Neural progenitor cell (in vitro differentiated cells): ENCODE data around the gene LUZP1. TPM values are rescaled to one million over a fixed set of nuclear protein-coding genes. Genes with fewer than 3 reads are reported as not detected.

ENCODE experiments used
- DNase-seq: peaks from one replicate; pipeline ENCODE4 v3.0.0-alpha.2; 2016; ENCODE audit warnings: low spot score
- H2AFZ ChIP-seq: fragments of 200-600 bp; sonication (generic); replicated peaks from 2 replicates; pipeline ENCODE4 v1.6.1; 2016; ENCODE audit warnings: antibody characterized with exemption
- H3F3A ChIP-seq: fragments of 200-600 bp; sonication (generic); 2 replicates; pipeline ENCODE4 v1.6.1; 2016; ENCODE audit warnings: antibody characterized with exemption, low read depth
- H3K27ac ChIP-seq: fragments of 200-600 bp; sonication (generic); 2 replicates; pipeline ENCODE4 v1.5.1; 2016; ENCODE audit warnings: mild to moderate bottlenecking
- H3K27me3 ChIP-seq: fragments of 200-600 bp; sonication (generic); 2 replicates; pipeline ENCODE4 v1.6.1; 2016; ENCODE audit warnings: mild to moderate bottlenecking, moderate library complexity
- H3K36me3 ChIP-seq: fragments of 200-600 bp; sonication (generic); 2 replicates; pipeline ENCODE4 v1.5.1; 2016
- H3K4me1 ChIP-seq: fragments of 200-600 bp; sonication (generic); 2 replicates; pipeline ENCODE4 v1.6.1; 2016; ENCODE audit warnings: mixed run types
- H3K4me2 ChIP-seq: fragments of 200-600 bp; sonication (generic); 2 replicates; pipeline ENCODE4 v1.6.1; 2016
- H3K4me3 ChIP-seq: fragments of 200-600 bp; sonication (generic); 2 replicates; pipeline ENCODE4 v1.5.1; 2016
- H3K79me2 ChIP-seq: fragments of 200-600 bp; sonication (generic); 2 replicates; pipeline ENCODE4 v1.6.1; 2016; ENCODE audit warnings: low read depth
- H3K9ac ChIP-seq: fragments of 200-600 bp; sonication (generic); 2 replicates; pipeline ENCODE4 v1.6.1; 2016
- H3K9me3 ChIP-seq: fragments of 200-600 bp; sonication (generic); 2 replicates; pipeline ENCODE4 v1.5.1; 2016; ENCODE audit warnings: low read depth
- H4K20me1 ChIP-seq: fragments of 200-600 bp; sonication (generic); 2 replicates; pipeline ENCODE4 v1.6.1; 2016; ENCODE audit warnings: low read depth
- H3K27ac Mint-ChIP-seq: 3 replicates; pipeline ENCODE4 v1.8.0; 2021; ENCODE audit warnings: mixed read lengths
- H3K27me3 Mint-ChIP-seq: 2 replicates; pipeline ENCODE4 v1.8.0; 2022; ENCODE audit warnings: low read depth, mild to moderate bottlenecking, inconsistent platforms, moderate library complexity, mixed read lengths; ENCODE audit not compliant: insufficient read depth
- H3K36me3 Mint-ChIP-seq: 3 replicates; pipeline ENCODE4 v1.8.0; 2021; ENCODE audit warnings: mixed read lengths
- H3K4me1 Mint-ChIP-seq: 3 replicates; pipeline ENCODE4 v1.8.0; 2021; ENCODE audit warnings: mixed read lengths
- H3K4me3 Mint-ChIP-seq: 3 replicates; pipeline ENCODE4 v1.8.0; 2021; ENCODE audit warnings: mild to moderate bottlenecking, moderate library complexity, mixed read lengths
- H3K9me3 Mint-ChIP-seq: 3 replicates; pipeline ENCODE4 v1.8.0; 2020; ENCODE audit warnings: mixed read lengths
- CTCF ChIP-seq: fragments of 200-600 bp; sonication (generic); IDR thresholded peaks from 2 replicates; pipeline ENCODE4 v1.5.1; 2017; ENCODE audit warnings: antibody characterized with exemption, mild to moderate bottlenecking
- EZH2 ChIP-seq: fragments of 200-600 bp; sonication (generic); IDR thresholded peaks from 2 replicates; pipeline ENCODE4 v1.6.1; 2017; ENCODE audit warnings: antibody characterized with exemption, mild to moderate bottlenecking, moderate library complexity
- EZH2phosphoT487 ChIP-seq: fragments of 200-600 bp; sonication (generic); IDR thresholded peaks from 2 replicates; pipeline ENCODE4 v1.6.1; 2017; ENCODE audit warnings: antibody characterized with exemption
- total RNA-seq: library from RNA; depleted of rRNA; stranded (reverse); fragments of >200 nt; gene quantifications from 2 replicates; pipeline ENCODE4 v1.2.3, GENCODE V29; 2015; ENCODE audit warnings: low replicate concordance

The LUZP1 gene
- total RNA-seq, 1 donor from 2014 or later = 39.1 TPM

GRCh38 chr1:23101887-23102286 is 66.8 kb downstream of the LUZP1 start:
- H3K9ac ChIP-seq = no peak overlapping the region
- H2AFZ ChIP-seq = no peak overlapping the region
- H3F3A ChIP-seq = peaks cover 11% of the 10 kb centered on the region
- peaks cover 8% of the 10 kb centered on the region for H3K36me3 Mint-ChIP-seq
- peaks cover 13% of the 10 kb centered on the region for H3K4me1 Mint-ChIP-seq
- H3K27ac Mint-ChIP-seq = no peak overlapping the region
- no peak for DNase-seq
- no peaks in the 10 kb centered on the region for H3K27me3 Mint-ChIP-seq
- no peak overlapping the region for H3K27ac ChIP-seq
- no peaks in the 10 kb centered on the region for H3K9me3 ChIP-seq
- H3K4me3 ChIP-seq = no peak overlapping the region
- TF ChIP-seq CTCF (no peak), EZH2 (no peak)
- H4K20me1 ChIP-seq = peaks cover 69% of the 10 kb centered on the region
- H3K36me3 ChIP-seq = no peaks in the 10 kb centered on the region
- H3K4me1 ChIP-seq = peaks cover 17% of the 10 kb centered on the region
- H3K4me2 ChIP-seq = no peak overlapping the region
- H3K4me3 Mint-ChIP-seq = no peak overlapping the region
- H3K9me3 Mint-ChIP-seq = no peaks in the 10 kb centered on the region
- no peaks in the 10 kb centered on the region for H3K27me3 ChIP-seq
- H3K79me2 ChIP-seq = peaks cover 54% of the 10 kb centered on the region

- Mint-ChIP-seq H3K4me3 (no peak overlapping the region), H3K27ac (no peak overlapping the region), H3K4me1 (peaks cover 13% of the 10 kb centered on the region), H3K9me3 (no peaks in the 10 kb centered on the region), H3K27me3 (no peaks in the 10 kb centered on the region), H3K36me3 (peaks cover 6% of the 10 kb centered on the region)
- no peaks in the 10 kb centered on the region for H3K36me3 ChIP-seq
- H3K4me2 ChIP-seq = no peak overlapping the region
- H4K20me1 ChIP-seq = peaks cover 66% of the 10 kb centered on the region
- H3K4me1 ChIP-seq = peaks cover 17% of the 10 kb centered on the region
- H3K9ac ChIP-seq = no peak overlapping the region
- peaks cover 11% of the 10 kb centered on the region for H3F3A ChIP-seq
- no peak overlapping the region for H2AFZ ChIP-seq
- H3K9me3 ChIP-seq = no peaks in the 10 kb centered on the region
- H3K4me3 ChIP-seq = no peak overlapping the region
- no peak for TF ChIP-seq CTCF
- no peak for TF ChIP-seq EZH2
- no peak for TF ChIP-seq EZH2phosphoT487
- peaks cover 60% of the 10 kb centered on the region for H3K79me2 ChIP-seq
- H3K27ac ChIP-seq = no peak overlapping the region
- no peak for DNase-seq
- no peaks in the 10 kb centered on the region for H3K27me3 ChIP-seq
These were observed 67.4 kb downstream of the LUZP1 start for GRCh38 chr1:23101101-23101827.

GRCh38 chr1:23100074-23100748 is 68.4 kb downstream of the LUZP1 start:
- Histone ChIP-seq H3K9ac (no peak overlapping the region), H3K27me3 (no peaks in the 10 kb centered on the region), H4K20me1 (peaks cover 60% of the 10 kb centered on the region), H3K27ac (peak overlapping the region; percentile 16), H3K4me2 (no peak overlapping the region), H2AFZ (no peak overlapping the region), H3K36me3 (no peaks in the 10 kb centered on the region), H3K4me1 (peaks cover 17% of the 10 kb centered on the region), H3K9me3 (no peaks in the 10 kb centered on the region), H3K4me3 (no peak overlapping the region), H3K79me2 (peaks cover 62% of the 10 kb centered on the region), H3F3A (peaks cover 6% of the 10 kb centered on the region)
- no peak overlapping the region for H3K4me3 Mint-ChIP-seq
- H3K36me3 Mint-ChIP-seq = peaks cover 15% of the 10 kb centered on the region
- H3K4me1 Mint-ChIP-seq = peaks cover 13% of the 10 kb centered on the region
- H3K27ac Mint-ChIP-seq = peak overlapping the region; percentile 61
- peak; percentile 27 for DNase-seq
- no peaks in the 10 kb centered on the region for H3K9me3 Mint-ChIP-seq
- TF ChIP-seq CTCF = peak; percentile 15
- TF ChIP-seq EZH2 = no peak
- H3K27me3 Mint-ChIP-seq = no peaks in the 10 kb centered on the region
